HCT116 (cell line): ENCODE measurements around the gene CD19. TPM values are rescaled to one million over a fixed set of nuclear protein-coding genes. Genes with fewer than 3 reads are reported as not detected.

Experiments used
- ATAC-seq: fragments of 200-7000 bp; cut with Tn5 transposase; 2 replicates; pipeline ENCODE4 v1.9.1; 2020; ENCODE audit warnings: mild to moderate bottlenecking, moderate library complexity
- BruUV-seq: library from RNA; stranded (reverse); fragments of 400-500 nt; replicated peaks from 2 replicates; lab custom pipeline; 2021; lab: Mats Ljungman, UMichigan
- CTCF ChIA-PET: fragments of 300-600 bp; sonication (Branson Sonifier 250); formaldehyde crosslinking; loops from one replicate; lab custom pipeline; 2021; ENCODE audit warnings: antibody characterized with exemption; lab: Charles Lee
- POLR2A ChIA-PET: fragments of 300-600, 350-600 bp; sonication (Branson Sonifier 250); formaldehyde crosslinking; loops from one replicate; lab custom pipeline; 2021; ENCODE audit warnings: antibody characterized with exemption; lab: Charles Lee
- RAD21 ChIA-PET, 2 experiments: fragments of 300-600 bp; sonication (Branson Sonifier 250); formaldehyde crosslinking; loops; one replicate each; lab custom pipeline; 2023; ENCODE audit warnings: low total read pairs in 2 of 2; ENCODE audit not compliant: uncharacterized antibody in 2 of 2, unreplicated experiment in 2 of 2, low non-redundant PET in 1 of 2; lab: Charles Lee
- DNase-seq: peaks from one replicate; pipeline ENCODE4 v3.0.0-alpha.2; 2010; ENCODE audit warnings: low read depth, low spot score
- H2AFZ ChIP-seq: fragments of 200-600 bp; shearing (Covaris generic), sonication (generic); 2 replicates; pipeline ENCODE4 v1.6.1; 2017; ENCODE audit warnings: low read depth, mixed run types, mixed read lengths, antibody characterized with exemption, low read length; ENCODE audit not compliant: poor library complexity, severe bottlenecking
- H3K27ac ChIP-seq: 2 replicates; pipeline ENCODE4 v1.5.1; 2012; ENCODE audit warnings: low read depth, low read length
- H3K27me3 ChIP-seq: fragments of 200-600 bp; sonication (generic); 2 replicates; pipeline ENCODE4 v1.6.1; 2016; ENCODE audit warnings: mixed run types, low read length, mixed read lengths; ENCODE audit not compliant: insufficient read depth
- H3K36me3 ChIP-seq, 2 experiments: fragments of 200-500 bp in 1 of 2; fragments of 200-600 bp in 1 of 2; sonication (Bioruptor generic) in 1 of 2; sonication (generic) in 1 of 2; 2 replicates each; pipeline versions ENCODE4 v1.5.1 to v1.6.1; 2014 to 2016; ENCODE audit warnings: low read length in 2 of 2, inconsistent platforms in 1 of 2, mixed read lengths in 1 of 2, mixed run types in 1 of 2; ENCODE audit not compliant: insufficient read depth in 2 of 2, control insufficient read depth in 1 of 2
- H3K4me1 ChIP-seq, 2 experiments: fragments of 200-600 bp in 1 of 2; sonication (generic) in 1 of 2; 2 replicates each; pipeline versions ENCODE4 v1.5.1 to v1.6.1; 2012 to 2017; ENCODE audit warnings: low read length in 2 of 2, inconsistent platforms in 1 of 2, mild to moderate bottlenecking in 1 of 2, mixed read lengths in 1 of 2, mixed run types in 1 of 2, moderate library complexity in 1 of 2; ENCODE audit not compliant: insufficient read depth in 2 of 2, control insufficient read depth in 1 of 2
- H3K4me2 ChIP-seq: fragments of 200-600 bp; sonication (generic); 2 replicates; pipeline ENCODE4 v1.6.1; 2017; ENCODE audit warnings: mixed run types, low read length, mixed read lengths
- H3K4me3 ChIP-seq, 2 experiments: fragments of 200-600 bp in 1 of 2; sonication (generic) in 1 of 2; replicated peaks in 1 of 2; 2 replicates each; pipeline ENCODE4 v1.5.1; 2011 to 2016; ENCODE audit warnings: low read length in 2 of 2, control low read depth in 1 of 2, low read depth in 1 of 2, mild to moderate bottlenecking in 1 of 2, mixed read lengths in 1 of 2, mixed run types in 1 of 2
- H3K79me2 ChIP-seq: fragments of 200-600 bp; sonication (generic); 2 replicates; pipeline ENCODE4 v1.6.1; 2017; ENCODE audit warnings: mild to moderate bottlenecking, mixed run types, low read length, moderate library complexity, mixed read lengths; ENCODE audit not compliant: insufficient read depth
- H3K9ac ChIP-seq: fragments of 200-600 bp; sonication (generic); 2 replicates; pipeline ENCODE4 v1.6.1; 2016; ENCODE audit warnings: low read length, mixed read lengths
- H3K9me2 ChIP-seq: fragments of 200-600 bp; sonication (generic), shearing (Covaris generic); 2 replicates; pipeline ENCODE4 v1.6.1; 2017; ENCODE audit warnings: mixed run types, mild to moderate bottlenecking, moderate library complexity; ENCODE audit not compliant: insufficient read depth
- H3K9me3 ChIP-seq, 2 experiments: fragments of 200-500 bp in 1 of 2; fragments of 200-600 bp in 1 of 2; sonication (Bioruptor generic) in 1 of 2; sonication (generic) in 1 of 2; 2 replicates each; pipeline ENCODE4 v1.6.1; 2014 to 2017; ENCODE audit warnings: low read length in 2 of 2, mixed read lengths in 2 of 2, inconsistent platforms in 1 of 2, low read depth in 1 of 2, mild to moderate bottlenecking in 1 of 2, mixed run types in 1 of 2, moderate library complexity in 1 of 2; ENCODE audit not compliant: control insufficient read depth in 1 of 2, insufficient read depth in 1 of 2
- H4K20me1 ChIP-seq: fragments of 200-600 bp; sonication (generic), shearing (Covaris generic); 2 replicates; pipeline ENCODE4 v1.6.1; 2017; ENCODE audit warnings: mixed run types, mild to moderate bottlenecking, moderate library complexity; ENCODE audit not compliant: insufficient read depth
- CBX3 ChIP-seq: IDR thresholded peaks from 2 replicates; pipeline ENCODE4 v1.6.1; 2012; ENCODE audit warnings: low read depth
- CEBPB ChIP-seq: IDR thresholded peaks from 2 replicates; pipeline ENCODE4 v1.6.1; 2012; ENCODE audit warnings: low read depth
- EGR1 ChIP-seq: IDR thresholded peaks from 2 replicates; pipeline ENCODE4 v1.6.1; 2012; ENCODE audit warnings: low read depth
- ELF1 ChIP-seq: IDR thresholded peaks from 2 replicates; pipeline ENCODE4 v1.6.1; 2012; ENCODE audit warnings: low read depth, borderline replicate concordance
- EZH2 ChIP-seq: fragments of 200-600 bp; sonication (generic); IDR thresholded peaks from 2 replicates; pipeline ENCODE4 v1.6.1; 2017; ENCODE audit warnings: antibody characterized with exemption, mixed run types
- FOSL1 ChIP-seq: IDR thresholded peaks from 2 replicates; pipeline ENCODE4 v1.6.1; 2012; ENCODE audit warnings: low read depth
- JUND ChIP-seq: IDR thresholded peaks from 2 replicates; pipeline ENCODE4 v1.6.1; 2012
- POLR2A ChIP-seq: IDR thresholded peaks from 2 replicates; pipeline ENCODE4 v1.7.0; 2011; ENCODE audit warnings: borderline replicate concordance; ENCODE audit not compliant: insufficient read depth, insufficient read length; ENCODE audit errors: extremely low read depth
- RAD21 ChIP-seq: IDR thresholded peaks from 2 replicates; pipeline ENCODE4 v1.6.1; 2012; ENCODE audit warnings: low read depth, mild to moderate bottlenecking
- SIN3A ChIP-seq: IDR thresholded peaks from 2 replicates; pipeline ENCODE4 v1.6.1; 2012; ENCODE audit warnings: low read depth
- SP1 ChIP-seq: IDR thresholded peaks from 2 replicates; pipeline ENCODE4 v1.6.1; 2012; ENCODE audit warnings: low read depth
- SRF ChIP-seq: IDR thresholded peaks from 2 replicates; pipeline ENCODE4 v1.6.1; 2012; ENCODE audit warnings: low read depth
- YY1 ChIP-seq: IDR thresholded peaks from 2 replicates; pipeline ENCODE4 v1.6.1; 2011; ENCODE audit warnings: low read length, low read depth, moderate library complexity, mild to moderate bottlenecking; ENCODE audit not compliant: insufficient replicate concordance; ENCODE audit errors: extremely low read depth
- ZFX ChIP-seq: fragments of 450-650 bp; IDR thresholded peaks from 2 replicates; pipeline ENCODE4 v1.6.1; 2017
- ZNF274 ChIP-seq: fragments of 200-500 bp; sonication (Bioruptor generic); IDR thresholded peaks from 2 replicates; pipeline ENCODE4 v1.6.1; 2014; ENCODE audit warnings: mild to moderate bottlenecking, low read depth, low read length, inconsistent platforms
- intact Hi-C: fragments of 100-400 bp; cut with micrococcal nuclease; formaldehyde crosslinking; loops from 2 replicates; pipeline ENCODE4 v1.10.0; 2022
- total RNA-seq: library from RNA; stranded (reverse); gene quantifications from one replicate; pipeline ENCODE4 v1.2.1, GENCODE V29; 2021; ENCODE audit not compliant: unreplicated experiment
- TF ChIP-seq, protein P1 (sequence below): IDR thresholded peaks from 2 replicates; pipeline ENCODE4 v1.6.1; 2012
- TF ChIP-seq, protein P2 (sequence below): IDR thresholded peaks from 2 replicates; pipeline ENCODE4 v1.6.1; 2011; ENCODE audit warnings: mild to moderate bottlenecking, low read length, moderate library complexity; ENCODE audit not compliant: insufficient replicate concordance; ENCODE audit errors: extremely low read depth
- TF ChIP-seq, protein P3 (sequence below), 3 experiments: fragments of 200-600 bp in 1 of 3; sonication (generic) in 1 of 3; IDR thresholded peaks in 2 of 3; conservative IDR thresholded peaks in 1 of 3; 2 replicates each; pipeline ENCODE4 v1.5.1; 2012 to 2017; ENCODE audit warnings: low read depth in 2 of 3, low read length in 2 of 3, antibody characterized with exemption in 1 of 3, borderline replicate concordance in 1 of 3, control low read depth in 1 of 3, mild to moderate bottlenecking in 1 of 3, mixed read lengths in 1 of 3, mixed run types in 1 of 3, moderate library complexity in 1 of 3; ENCODE audit not compliant: insufficient read depth in 1 of 3
- TF ChIP-seq, protein P4 (sequence below): IDR thresholded peaks from 2 replicates; pipeline ENCODE4 v1.6.1; 2012
- TF ChIP-seq, protein P5 (sequence below): IDR thresholded peaks from 2 replicates; pipeline ENCODE4 v1.6.1; 2012; ENCODE audit warnings: low read depth

The CD19 gene
- total RNA-seq, 1 experiment from 2014 or later = 0.27 TPM

DNA sequence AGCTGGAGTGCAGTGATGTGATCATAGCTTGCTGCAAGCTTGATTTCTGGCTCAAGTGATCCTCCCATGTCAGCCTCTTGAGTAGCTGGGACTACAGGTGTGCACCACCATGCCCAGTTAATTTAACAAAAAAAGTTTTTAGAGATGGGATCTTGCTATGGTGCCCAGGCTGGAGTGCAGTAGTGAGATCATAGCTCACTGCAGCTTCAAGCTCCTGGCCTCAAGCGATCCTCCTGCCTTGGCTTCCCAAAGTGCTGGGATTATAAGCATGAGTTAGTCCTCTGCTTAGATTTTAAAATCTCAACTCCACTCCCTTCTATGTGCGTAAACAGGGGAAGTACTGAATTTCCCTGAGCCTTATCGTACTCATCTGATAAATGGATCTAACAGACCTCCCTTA, 13.1 kb upstream of the CD19 start:
- no TSS peak for BruUV-seq
- H3K4me2 ChIP-seq = no peak overlapping the region
- ATAC-seq = no peak
- H3K36me3 ChIP-seq = peaks cover 4 to 7% of the 10 kb centered on the region in 2 experiments; a peak in 2 of 4 replicates
- no peaks in the 10 kb centered on the region for H3K9me2 ChIP-seq
- intact Hi-C loops = no loop called here
- H3K4me1 ChIP-seq = peaks cover 7 to 12% of the 10 kb centered on the region in 2 experiments
- TF ChIP-seq, protein P1, sequence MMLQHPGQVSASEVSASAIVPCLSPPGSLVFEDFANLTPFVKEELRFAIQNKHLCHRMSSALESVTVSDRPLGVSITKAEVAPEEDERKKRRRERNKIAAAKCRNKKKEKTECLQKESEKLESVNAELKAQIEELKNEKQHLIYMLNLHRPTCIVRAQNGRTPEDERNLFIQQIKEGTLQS = no peak
- TF ChIP-seq, protein P2, sequence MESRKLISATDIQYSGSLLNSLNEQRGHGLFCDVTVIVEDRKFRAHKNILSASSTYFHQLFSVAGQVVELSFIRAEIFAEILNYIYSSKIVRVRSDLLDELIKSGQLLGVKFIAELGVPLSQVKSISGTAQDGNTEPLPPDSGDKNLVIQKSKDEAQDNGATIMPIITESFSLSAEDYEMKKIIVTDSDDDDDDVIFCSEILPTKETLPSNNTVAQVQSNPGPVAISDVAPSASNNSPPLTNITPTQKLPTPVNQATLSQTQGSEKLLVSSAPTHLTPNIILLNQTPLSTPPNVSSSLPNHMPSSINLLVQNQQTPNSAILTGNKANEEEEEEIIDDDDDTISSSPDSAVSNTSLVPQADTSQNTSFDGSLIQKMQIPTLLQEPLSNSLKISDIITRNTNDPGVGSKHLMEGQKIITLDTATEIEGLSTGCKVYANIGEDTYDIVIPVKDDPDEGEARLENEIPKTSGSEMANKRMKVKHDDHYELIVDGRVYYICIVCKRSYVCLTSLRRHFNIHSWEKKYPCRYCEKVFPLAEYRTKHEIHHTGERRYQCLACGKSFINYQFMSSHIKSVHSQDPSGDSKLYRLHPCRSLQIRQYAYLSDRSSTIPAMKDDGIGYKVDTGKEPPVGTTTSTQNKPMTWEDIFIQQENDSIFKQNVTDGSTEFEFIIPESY = no peak
- TF ChIP-seq ZNF274 (no peak), YY1 (no peak), EZH2 (no peak), CEBPB (no peak), EGR1 (no peak), ELF1 (no peak), ZFX (no peak), SRF (no peak), SIN3A (no peak), RAD21 (no peak), JUND (no peak), FOSL1 (no peak), POLR2A (no peak), SP1 (no peak), CBX3 (no peak)
- TF ChIP-seq, protein P3, sequence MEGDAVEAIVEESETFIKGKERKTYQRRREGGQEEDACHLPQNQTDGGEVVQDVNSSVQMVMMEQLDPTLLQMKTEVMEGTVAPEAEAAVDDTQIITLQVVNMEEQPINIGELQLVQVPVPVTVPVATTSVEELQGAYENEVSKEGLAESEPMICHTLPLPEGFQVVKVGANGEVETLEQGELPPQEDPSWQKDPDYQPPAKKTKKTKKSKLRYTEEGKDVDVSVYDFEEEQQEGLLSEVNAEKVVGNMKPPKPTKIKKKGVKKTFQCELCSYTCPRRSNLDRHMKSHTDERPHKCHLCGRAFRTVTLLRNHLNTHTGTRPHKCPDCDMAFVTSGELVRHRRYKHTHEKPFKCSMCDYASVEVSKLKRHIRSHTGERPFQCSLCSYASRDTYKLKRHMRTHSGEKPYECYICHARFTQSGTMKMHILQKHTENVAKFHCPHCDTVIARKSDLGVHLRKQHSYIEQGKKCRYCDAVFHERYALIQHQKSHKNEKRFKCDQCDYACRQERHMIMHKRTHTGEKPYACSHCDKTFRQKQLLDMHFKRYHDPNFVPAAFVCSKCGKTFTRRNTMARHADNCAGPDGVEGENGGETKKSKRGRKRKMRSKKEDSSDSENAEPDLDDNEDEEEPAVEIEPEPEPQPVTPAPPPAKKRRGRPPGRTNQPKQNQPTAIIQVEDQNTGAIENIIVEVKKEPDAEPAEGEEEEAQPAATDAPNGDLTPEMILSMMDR (IDR thresholded peaks at IDR 0.05 in 2 of 3, conservative IDR thresholded peaks at IDR 0.05 in 1 of 3; ENCODE audit: borderline replicate concordance in 1 of 3, insufficient read depth in 1 of 3, low read depth in 2 of 3, low read length in 2 of 3) = no peak
- TF ChIP-seq, protein P4, sequence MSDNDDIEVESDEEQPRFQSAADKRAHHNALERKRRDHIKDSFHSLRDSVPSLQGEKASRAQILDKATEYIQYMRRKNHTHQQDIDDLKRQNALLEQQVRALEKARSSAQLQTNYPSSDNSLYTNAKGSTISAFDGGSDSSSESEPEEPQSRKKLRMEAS = no peak
- TF ChIP-seq, protein P5, sequence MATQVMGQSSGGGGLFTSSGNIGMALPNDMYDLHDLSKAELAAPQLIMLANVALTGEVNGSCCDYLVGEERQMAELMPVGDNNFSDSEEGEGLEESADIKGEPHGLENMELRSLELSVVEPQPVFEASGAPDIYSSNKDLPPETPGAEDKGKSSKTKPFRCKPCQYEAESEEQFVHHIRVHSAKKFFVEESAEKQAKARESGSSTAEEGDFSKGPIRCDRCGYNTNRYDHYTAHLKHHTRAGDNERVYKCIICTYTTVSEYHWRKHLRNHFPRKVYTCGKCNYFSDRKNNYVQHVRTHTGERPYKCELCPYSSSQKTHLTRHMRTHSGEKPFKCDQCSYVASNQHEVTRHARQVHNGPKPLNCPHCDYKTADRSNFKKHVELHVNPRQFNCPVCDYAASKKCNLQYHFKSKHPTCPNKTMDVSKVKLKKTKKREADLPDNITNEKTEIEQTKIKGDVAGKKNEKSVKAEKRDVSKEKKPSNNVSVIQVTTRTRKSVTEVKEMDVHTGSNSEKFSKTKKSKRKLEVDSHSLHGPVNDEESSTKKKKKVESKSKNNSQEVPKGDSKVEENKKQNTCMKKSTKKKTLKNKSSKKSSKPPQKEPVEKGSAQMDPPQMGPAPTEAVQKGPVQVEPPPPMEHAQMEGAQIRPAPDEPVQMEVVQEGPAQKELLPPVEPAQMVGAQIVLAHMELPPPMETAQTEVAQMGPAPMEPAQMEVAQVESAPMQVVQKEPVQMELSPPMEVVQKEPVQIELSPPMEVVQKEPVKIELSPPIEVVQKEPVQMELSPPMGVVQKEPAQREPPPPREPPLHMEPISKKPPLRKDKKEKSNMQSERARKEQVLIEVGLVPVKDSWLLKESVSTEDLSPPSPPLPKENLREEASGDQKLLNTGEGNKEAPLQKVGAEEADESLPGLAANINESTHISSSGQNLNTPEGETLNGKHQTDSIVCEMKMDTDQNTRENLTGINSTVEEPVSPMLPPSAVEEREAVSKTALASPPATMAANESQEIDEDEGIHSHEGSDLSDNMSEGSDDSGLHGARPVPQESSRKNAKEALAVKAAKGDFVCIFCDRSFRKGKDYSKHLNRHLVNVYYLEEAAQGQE = no peak
- ChIA-PET POLR2A (no interaction called here), CTCF (no interaction called here), RAD21 (no interaction called here)
- no peaks in the 10 kb centered on the region for H3K27me3 ChIP-seq
- no peak overlapping the region for H3K9ac ChIP-seq
- no peaks in the 10 kb centered on the region for H3K9me3 ChIP-seq
- no peaks in the 10 kb centered on the region; the same call in 1 of the 2 replicates for H3K79me2 ChIP-seq
- DNase-seq = no peak
- no peak overlapping the region for H3K27ac ChIP-seq
- H4K20me1 ChIP-seq = no peaks in the 10 kb centered on the region
- no peak overlapping the region for H2AFZ ChIP-seq
- no peak overlapping the region for H3K4me3 ChIP-seq
